ENCODE results near the gene PARVA. TPM values are rescaled to one million over a fixed set of nuclear protein-coding genes. Genes with fewer than 3 reads are reported as not detected.
"Not testable (repeated sequence)": the region's sequence is repeated elsewhere in the genome, so short reads cannot be mapped to it uniquely, and the experiment has no call there.

The PARVA gene
- total RNA-seq, 1 experiment from 2014 or later, result 13.9 TPM

DNA sequence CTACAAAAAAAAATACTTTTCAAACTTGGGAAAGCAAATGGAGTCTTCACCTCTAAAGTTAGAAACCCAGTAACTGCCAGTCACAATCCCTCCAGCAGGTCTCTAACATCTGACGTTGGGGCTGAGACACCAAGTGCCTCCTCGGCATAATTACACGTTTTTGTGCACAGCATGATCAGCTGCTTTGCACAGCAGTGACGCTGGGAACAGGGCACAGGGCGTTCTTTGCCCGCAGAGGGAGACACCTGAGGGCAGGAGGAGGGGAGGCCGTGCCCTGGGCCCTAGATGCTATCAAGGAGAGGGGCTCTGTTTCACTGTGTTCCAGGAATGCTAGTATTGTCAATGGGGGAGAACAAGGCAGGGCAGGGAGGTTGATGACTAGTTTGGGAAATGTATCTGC lies 120.1 kb downstream of the PARVA start:
- no peak for DNase-seq (ENCODE audit: low spot score)

- no peak for DNase-seq (ENCODE audit: low spot score)
Observed at GRCh38 chr11:12499071-12499470, 121.7 kb downstream of the PARVA start.

- DNase-seq (ENCODE audit: low spot score), result no peak
Observed at GRCh38 chr11:12502046-12502445, 124.7 kb downstream of the PARVA start.

GRCh38 chr11:12503039-12503484 lies 125.7 kb downstream of the PARVA start:
- DNase-seq (ENCODE audit: low spot score), result no peak

GRCh38 chr11:12503886-12504285 lies 126.5 kb downstream of the PARVA start:
- no peak for DNase-seq (ENCODE audit: low spot score)

- DNase-seq (ENCODE audit: low spot score), result no peak
Observed at GRCh38 chr11:12505183-12505582, 127.8 kb downstream of the PARVA start.

DNA sequence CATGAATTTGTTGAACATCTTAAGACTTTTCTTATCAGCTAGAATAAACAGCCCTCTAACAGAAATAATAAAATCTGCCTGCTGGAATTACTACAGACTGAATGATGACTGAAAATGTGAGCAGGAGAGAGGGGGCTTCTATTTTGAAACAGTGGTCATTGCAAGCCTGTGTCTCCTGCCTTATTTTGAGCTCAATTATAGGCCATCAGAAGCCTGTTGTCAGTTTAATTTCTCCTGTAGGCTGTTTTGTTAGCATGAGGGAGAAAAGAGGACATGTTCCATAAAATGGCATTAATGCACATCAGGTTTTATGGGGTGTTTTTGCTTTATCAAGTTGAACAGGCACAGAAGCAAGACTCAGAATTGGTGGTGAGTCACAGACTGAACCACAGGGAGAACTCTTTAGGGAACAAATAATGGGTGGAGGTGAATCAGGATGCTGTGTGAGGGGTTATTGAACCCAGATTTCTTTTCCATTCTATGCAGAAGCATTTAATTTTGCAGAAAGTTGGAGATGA lies 129.1 kb downstream of the PARVA start:
- DNase-seq (ENCODE audit: low spot score), result no peak

GRCh38 chr11:12507391-12507790 lies 130.0 kb downstream of the PARVA start:
- DNase-seq (ENCODE audit: low spot score), result no peak

GRCh38 chr11:12508151-12508751 lies 130.9 kb downstream of the PARVA start:
- no peak for DNase-seq (ENCODE audit: low spot score)

DNA sequence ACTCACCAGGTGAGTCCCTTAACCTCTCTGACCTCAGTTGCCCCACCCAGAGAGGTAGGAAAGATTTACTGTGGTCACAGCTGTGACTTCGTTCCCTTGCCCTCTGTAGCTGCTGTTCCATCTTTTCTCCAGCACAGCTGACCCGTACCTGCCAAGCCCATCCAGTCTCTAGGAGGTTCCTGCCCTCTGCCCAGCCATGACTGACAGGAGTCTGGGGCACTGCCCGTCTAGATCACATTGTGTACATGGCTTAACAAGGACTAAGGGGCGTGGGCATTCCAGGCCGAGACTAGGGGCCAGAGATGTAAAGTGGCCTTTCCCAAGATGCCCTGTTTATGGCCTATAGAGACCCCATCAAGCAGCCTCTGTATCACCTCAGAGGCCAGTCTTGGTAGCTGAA lies 132.0 kb downstream of the PARVA start:
- DNase-seq (ENCODE audit: low spot score), result no peak

GRCh38 chr11:12512132-12512531 lies 134.8 kb downstream of the PARVA start:
- no peak for DNase-seq (ENCODE audit: low spot score)

GRCh38 chr11:12512826-12513395 lies 135.5 kb downstream of the PARVA start:
- no peak for DNase-seq (ENCODE audit: low spot score)

DNA sequence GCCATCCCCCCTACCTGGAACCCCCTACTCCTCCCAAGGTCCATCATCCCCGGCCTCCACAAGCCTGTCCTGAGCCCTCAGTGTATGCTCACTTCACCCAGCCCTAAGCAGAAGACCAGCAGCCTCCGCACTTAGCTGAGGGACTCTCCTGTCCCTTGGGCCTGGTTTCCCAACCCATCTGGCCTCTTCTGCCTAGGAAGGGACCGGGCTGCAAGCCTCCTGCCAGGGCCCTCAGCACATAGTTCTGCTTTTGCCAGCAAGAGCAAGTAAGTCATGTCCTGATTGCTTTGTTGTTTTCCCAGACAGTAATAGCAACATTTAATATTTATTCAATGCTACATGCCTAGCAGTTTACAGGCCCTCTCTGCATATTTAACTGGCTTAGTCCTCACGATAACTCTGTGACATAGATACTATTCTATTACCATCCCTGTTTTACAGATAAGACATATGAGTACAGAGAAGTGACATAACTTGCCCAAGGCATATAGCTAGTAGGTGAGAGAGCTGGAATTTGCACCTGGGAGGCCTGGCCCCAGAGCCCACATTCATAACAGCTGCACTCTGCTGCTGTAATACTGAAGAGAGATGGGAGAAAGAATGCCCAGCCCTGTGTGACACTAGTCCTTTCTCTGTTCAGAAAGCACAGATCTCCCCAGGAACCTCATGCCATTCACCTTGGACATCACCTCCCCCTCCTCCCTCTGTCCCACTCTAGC lies 139.2 kb downstream of the PARVA start:
- DNase-seq (ENCODE audit: low spot score), result no peak

DNA sequence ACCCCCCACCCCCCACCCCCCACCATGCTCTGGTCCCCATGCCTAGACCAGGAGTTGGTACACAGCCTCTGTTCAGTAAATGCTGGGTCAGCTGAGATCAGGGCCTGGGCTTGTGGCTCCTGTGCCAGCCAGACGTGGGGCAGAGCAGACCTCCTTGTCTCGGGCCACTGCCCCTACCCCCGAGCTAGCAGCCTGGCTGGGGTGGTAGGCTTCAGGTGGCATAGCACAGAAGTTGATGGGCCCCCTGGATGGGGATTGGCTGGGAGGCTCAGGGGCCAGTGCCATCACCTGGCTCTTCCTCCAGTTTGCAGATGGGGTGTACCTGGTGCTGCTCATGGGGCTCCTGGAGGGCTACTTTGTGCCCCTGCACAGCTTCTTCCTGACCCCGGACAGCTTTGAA lies 139.9 kb downstream of the PARVA start:
- no peak for DNase-seq (ENCODE audit: low spot score)

GRCh38 chr11:12517741-12518140 lies 140.4 kb downstream of the PARVA start:
- DNase-seq (ENCODE audit: low spot score), result no peak

DNA sequence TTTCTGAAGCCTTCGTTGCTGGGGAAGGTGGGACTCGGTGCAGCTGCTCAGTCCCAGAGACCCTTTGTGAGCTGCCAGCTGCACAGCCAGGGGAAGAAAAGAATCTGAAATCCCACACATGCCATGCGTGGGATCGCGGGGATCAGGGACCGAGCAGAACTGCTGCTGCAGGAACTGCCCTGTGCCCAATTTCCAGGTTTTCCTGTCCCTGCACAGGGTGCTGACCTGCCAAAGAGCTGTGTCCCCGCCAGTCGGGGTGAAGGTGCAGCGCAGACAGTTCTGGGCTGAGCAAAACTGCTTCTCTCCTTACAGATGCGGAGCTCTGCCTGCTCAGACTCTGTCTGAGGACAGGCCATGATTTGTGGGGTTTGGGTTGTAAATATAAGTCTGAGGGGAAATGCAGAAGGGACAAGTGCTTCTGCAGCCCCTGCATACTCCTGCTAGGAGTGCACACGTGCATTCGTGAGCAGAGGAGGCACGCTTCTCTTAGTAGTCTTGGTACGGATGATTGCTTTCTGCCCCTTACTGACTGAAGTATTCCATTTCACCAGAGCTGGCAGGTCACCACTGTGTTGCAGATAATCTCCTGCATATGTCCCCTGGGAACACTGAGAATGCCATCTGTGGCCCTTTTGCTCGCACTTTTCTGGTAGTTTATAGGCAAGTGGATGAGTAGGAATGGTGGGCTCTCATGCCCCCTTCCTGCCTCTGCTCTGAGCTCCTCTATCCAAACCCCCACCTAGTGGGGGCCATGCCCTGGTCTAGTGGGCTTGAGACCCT lies 141.4 kb downstream of the PARVA start:
- no peak for DNase-seq (ENCODE audit: low spot score)

DNA sequence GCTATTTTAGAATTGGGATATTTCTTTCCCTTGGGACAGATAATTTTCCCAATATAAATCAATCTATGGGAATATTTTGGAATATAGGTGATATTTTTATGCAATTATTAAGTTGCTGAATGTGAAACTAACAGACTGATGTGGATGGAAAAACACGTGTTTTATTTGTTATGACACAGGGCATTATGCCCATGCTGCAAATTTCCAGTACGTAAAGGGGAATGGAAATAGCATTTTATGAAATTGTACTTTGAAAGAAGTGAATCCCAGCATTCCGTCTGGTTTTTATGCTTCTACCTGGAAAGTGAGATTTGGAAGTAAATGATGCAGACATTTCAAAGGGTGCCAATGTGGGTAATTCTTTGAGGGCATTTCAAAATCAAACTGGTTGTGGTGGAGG lies 142.7 kb downstream of the PARVA start:
- no peak for DNase-seq (ENCODE audit: low spot score)

GRCh38 chr11:12520576-12520975 lies 143.2 kb downstream of the PARVA start:
- not testable (repeated sequence) for DNase-seq (ENCODE audit: low spot score)

GRCh38 chr11:12523180-12523924 lies 146.0 kb downstream of the PARVA start:
- DNase-seq (ENCODE audit: low spot score), result no peak

DNA sequence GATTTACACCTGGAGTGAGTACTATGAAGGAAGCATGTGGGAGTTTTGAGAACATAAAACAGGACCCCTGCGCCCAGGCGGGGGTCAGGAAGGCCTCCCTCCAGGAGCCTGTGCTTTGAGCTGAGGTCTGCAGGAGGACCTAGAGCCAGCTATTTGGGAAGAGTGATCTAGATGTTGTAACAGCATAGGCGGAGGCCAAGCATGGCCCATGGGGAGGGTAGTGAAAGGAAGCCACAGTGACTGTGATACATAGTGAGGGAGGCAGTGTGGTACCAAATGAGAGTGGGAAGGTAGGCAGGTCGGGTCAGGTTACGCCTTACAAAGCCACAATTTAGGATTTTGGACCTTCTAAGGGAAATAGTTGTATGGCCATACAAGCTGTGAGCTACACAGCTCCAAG lies 147.5 kb downstream of the PARVA start:
- no peak for DNase-seq (ENCODE audit: low spot score)

- DNase-seq (ENCODE audit: low spot score), result no peak
Observed at GRCh38 chr11:12525466-12526055, 148.2 kb downstream of the PARVA start.
